ENCODE results near the gene TAP2.

- no peak for TF ChIP-seq CTCF (IDR thresholded peaks at IDR 0.05)
- no peak for TF ChIP-seq POLR2AphosphoS5 (IDR thresholded peaks at IDR 0.05)
These were observed 35.1 kb downstream of the TAP2 start for GRCh38 chr6:32803416-32803815.

Measured in breast epithelium (tissue), 3 donors.